NCI-H1694 treated with DMSO at 0.1 percent for 48 hours (cell line): ENCODE measurements around the gene NFX1.
"Not testable (repeated sequence)": the region's sequence is repeated elsewhere in the genome, so short reads cannot be mapped to it uniquely, and the experiment has no call there.

Experiments
- DNase-seq: peaks from one replicate; lab custom pipeline; 2025; lab: John Stamatoyannopoulos, UW

NFX1 gene

DNA sequence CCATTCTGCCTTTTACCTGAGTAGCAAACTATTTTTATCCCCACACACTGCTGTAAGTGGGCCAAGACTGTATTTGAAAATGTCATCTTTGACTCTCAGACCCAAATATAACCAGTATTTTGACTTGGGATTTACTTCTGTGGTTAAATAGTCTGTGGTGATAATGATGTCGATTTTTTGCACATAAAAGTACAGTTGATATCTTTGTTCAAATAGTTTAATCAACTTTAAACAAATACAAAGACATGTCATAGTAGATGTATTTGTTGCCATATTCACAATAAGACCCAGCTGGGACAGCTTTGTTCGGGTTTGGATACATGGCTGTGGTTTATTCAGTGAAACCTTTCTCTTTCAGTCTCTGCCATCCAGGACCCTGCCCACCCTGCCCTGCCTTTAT is 20.4 kb downstream of the NFX1 start:
- no peak for DNase-seq

DNA sequence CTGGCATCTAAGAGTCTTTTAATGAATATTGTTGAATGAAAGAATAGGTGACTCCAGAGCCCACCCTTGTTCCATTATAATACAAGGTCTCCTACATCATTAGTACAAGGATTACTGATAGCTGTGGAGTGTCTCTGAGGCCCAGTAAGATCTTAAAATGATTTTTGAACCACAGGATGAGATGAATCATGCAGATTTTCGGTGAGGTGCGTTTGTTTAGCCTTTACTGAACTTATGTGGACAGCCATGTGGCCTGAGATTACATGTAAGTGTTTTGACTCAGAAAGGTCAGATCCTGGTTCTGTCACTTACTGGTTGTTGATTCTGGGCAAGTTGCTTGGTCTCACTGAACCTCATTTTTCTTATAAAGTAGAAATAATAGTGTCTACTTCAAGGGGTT is 21.6 kb downstream of the NFX1 start:
- DNase-seq, result no peak

DNA sequence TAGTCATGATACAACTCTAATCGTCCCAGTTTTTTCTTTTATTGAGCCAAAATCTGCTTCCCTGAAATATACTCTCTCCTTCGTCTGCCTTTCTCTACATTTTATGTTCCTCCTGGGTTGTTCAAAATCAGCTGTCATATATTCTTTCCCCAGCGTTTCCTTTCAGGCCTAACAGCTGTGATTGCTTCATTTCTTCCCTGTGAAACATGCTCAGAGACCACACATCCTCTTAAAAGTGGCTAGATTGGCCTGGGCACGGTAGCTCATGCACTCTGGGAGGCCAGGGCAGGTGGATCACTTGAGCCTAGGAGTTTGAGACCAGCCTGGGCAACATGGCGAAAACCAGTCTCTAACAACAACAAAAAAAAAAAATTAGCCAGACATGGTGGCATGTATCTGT is 25.1 kb downstream of the NFX1 start:
- DNase-seq, result no peak

DNA sequence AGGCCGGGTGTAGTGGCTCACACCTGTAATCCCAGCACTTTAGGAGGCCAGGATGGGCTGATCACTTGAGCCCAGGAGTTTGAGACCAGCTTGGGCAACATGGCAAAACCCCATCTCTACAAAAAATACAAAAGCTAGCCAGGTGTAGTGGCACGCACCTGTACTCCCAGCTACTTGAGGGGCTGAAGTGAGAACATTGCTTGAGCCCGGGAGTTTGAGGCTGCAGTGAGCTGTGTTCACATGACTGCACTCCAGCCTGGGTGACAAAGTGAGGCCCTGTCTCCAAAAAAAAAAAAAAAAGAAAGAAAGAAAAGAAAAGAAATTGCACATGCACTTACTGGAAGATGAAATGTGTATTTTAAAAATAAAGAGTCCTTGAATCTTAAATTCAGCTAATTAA is 26.8 kb downstream of the NFX1 start:
- DNase-seq, result not testable (repeated sequence)

DNA sequence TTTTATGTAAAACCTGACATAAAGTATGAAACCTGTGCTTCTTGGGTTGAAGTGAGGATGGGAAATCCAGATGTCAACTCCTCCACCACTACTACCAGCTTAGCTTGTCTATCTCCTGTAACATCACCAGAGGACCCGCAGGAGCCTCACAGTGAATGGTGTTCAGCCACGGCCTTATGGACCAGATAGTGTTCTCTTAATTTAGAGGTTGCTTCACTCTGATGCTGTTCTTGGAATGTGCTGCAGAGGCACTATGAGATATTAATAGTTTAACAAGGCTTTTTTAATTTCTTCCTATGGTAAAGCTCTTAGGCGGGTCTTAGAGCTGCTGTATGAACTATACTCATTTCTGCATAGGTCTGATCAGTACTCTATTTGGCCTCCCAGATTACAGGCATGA is 27.9 kb downstream of the NFX1 start:
- no peak for DNase-seq

DNA sequence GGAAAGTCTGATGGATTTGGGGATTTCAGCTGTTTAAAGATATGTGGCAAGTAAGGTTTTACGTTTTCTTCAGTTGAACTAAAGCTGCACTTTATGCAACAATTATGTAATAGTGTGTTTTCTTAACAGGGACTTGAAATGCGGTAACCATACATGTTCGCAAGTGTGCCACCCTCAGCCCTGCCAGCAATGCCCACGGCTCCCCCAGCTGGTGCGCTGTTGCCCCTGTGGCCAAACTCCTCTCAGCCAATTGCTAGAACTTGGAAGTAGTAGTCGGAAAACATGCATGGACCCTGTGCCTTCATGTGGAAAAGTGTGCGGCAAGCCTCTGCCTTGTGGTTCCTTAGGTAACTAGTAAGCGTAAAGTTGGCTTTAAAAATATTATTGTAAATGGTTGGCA is 28.5 kb downstream of the NFX1 start:
- no peak for DNase-seq

DNA sequence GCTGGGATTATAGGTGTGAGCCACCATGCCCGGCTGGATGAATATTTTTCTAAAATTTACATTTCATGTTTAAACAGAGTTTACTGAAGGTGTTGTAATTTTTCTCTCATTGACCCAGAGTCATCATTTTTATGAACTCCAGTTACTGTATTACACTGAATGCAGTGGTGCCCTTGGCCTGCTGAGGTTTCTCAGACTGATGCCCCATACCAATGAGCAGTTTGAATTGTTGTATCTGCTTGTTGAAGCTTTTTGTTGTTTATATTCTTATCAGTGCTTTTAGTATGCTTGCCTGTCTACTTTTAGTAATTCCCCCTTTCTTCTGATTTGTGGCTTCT is 29.9 kb downstream of the NFX1 start:
- no peak for DNase-seq

DNA sequence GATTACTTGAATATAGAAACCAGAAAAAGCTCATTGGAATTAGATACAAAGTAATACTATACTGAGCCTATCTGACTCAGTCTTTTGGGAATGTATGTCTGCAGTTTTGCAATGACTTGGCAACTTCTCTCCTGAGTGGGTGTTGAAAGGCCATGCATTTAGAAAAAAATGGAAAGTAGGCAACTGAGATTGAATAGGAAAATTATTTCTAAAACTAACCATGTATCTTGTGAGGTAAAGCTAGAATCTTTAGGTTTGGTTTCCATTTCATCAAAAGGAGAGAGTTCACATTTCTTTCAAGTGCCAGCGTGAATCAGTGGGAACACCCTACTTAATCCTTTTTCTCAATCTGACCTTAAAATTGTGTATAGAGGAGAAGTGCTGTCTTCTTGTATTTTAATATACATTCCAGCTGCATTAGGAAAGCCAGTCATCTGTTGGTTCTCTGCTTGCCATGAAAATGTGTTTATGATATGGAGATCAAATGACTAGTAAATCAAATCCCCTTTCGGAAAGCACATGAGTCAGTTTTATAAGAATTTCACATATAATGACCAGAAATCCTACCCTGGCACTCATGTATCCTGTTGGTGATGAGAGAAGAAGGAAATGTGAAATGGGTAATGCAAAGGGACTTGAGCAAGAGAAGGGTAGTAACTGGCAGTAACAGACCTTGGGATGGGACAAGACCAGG is 30.4 kb downstream of the NFX1 start:
- DNase-seq, result no peak

DNA sequence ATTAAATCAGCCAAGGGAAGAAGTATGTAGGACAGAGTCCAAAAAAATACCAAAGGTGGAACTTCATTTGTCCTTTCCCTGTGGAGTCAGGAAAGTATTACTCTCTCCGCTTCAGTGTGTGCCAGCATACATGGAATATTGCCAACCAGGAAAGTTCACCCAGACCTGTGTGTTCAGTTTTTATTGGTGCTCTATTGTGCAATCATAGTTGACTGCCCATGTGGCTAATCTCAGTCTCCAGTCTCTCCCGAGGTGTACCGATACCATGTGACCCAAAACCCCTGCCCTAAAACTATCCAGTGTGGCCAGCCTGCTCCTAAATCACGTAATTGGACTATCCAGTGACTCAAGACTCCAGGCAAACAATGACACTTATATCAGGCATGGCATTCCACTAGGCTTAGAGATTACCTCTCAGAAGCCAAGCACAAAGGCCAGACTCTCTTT is 38.8 kb downstream of the NFX1 start:
- no peak for DNase-seq

DNA sequence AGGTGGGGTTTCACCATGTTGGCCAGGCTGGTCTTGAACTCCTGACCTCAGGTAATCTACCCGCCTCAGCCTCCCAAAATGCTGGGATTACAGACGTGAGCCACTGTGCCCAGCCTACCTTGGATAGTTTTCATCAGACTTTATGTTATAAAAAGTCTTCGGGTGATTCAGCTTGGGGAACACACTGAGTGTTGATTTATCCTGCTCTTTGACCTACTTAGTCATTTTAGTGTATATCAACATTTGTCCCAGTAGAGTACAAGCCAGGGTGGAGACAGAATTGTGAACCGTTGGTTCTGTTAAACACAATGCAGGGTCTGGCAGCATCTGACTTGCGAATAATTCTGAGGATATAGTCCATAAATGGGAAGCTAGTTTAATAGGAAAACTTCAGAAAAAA is 39.7 kb downstream of the NFX1 start:
- no peak for DNase-seq

DNA sequence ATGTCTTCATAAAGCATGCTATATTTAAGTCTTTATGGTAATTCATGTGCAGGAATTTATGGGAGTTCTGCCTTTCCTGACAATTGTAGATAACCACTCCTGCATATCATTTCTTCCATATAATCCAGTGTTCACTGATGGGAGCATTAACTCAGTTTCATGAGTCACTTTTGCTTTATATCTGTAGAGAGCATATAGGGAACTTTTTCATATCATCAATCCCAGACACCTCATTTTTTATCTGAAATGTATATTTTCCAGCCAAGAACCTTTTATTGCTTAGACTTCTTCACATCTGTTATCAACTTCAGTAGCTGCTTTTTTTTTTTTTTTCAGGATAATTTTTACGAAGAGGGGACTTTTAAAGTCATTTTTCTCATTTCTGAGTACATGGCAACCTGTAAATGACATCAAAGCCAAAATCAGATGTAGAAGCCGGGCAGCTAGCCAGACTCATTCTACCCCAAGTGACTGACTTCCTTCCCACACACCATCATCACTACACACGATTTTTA is 41.1 kb downstream of the NFX1 start:
- no peak for DNase-seq

DNA sequence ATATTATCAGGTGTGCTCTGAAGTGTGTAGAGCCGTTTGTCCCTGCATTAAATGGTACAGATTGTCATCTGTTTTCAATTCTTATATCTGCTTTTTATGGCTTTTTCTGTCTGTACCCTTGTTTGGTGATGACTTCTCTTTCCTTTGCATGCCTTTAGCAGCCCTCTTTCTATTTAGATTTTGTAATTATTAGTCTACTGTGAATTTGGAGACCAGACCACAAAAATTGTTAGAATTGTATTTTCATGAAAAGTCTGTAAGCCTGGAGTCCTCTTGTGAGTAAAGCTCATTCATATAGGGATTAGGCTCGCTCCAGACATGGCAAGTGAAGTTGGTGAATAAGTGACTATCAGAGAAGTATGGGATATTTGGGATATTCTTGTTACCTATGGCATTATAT is 41.7 kb downstream of the NFX1 start:
- DNase-seq, result no peak

DNA sequence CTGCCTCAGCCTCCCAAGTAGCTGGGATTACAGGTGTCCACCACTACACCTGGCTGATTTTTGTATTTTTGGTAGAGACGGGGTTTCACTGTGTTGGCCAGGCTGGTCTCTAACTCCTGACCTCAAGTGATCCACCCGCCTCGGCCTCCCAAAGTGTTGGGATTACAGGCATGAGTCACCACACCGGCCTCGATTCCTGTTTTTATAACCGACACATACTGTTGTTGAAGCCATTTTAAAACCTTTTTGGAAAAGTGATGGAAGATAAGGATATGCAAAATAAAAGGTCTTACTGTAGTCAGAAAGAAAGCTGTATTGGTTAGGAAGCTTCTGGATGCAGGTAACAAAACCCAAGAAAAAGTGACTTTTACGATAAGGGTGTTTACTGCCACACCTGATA is 42.6 kb downstream of the NFX1 start:
- not testable (repeated sequence) for DNase-seq

DNA sequence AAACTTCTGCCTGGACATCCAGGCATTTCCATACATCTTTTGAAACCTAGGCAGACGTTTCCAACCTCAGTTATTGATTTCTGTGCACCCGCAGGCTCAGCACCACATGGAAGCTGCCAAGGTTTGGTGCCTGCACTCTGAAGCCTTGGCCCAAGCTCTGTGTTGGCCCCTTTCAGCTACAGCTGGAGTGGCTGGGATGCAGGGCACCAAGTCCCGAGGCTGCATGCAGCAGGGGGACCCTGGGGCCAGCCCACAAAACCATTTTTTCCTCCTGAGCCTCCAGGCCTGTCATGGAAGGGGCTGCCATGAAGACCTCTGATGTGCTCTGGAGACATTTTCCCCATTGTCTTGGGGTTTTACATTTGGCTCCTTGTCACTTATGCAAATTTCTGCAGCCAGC is 49.9 kb downstream of the NFX1 start:
- no peak for DNase-seq

DNA sequence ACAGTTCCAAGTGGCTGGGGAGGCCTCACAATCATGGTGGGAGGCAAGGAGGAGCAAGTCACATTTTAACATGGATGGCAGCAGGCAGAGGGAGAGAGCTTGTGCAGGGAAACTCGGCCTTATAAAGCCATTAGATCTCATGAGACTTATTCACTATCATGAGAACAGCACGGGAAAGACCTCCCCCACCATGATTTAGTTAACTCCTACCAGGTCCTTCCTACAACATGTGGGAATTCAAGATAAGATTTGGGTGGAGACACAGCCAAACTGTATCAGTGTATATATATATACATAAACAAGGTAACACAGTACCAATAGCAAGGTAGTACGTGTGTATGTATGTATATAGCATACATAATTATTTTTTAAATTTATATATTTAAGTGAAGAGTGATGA is 50.9 kb downstream of the NFX1 start:
- no peak for DNase-seq

DNA sequence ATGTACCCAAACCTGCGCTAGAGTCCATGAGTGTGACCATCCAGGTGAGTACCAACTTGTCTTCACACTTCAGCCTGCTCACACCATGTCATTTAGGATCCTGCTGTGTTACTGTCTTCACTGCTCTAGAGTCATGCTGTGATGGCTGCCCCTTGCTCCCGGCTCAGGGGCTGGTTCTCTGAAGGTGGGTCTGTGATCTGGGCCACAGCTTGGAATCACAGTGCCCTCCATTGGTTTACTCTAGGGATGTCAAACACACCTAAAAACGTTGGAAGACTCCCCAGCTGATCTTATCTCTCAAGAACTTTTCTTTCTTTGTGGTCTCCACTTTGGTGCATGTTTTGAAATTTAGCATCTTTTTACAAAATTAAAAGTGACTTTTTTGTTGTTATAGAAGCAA is 53.8 kb downstream of the NFX1 start:
- DNase-seq, result no peak

DNA sequence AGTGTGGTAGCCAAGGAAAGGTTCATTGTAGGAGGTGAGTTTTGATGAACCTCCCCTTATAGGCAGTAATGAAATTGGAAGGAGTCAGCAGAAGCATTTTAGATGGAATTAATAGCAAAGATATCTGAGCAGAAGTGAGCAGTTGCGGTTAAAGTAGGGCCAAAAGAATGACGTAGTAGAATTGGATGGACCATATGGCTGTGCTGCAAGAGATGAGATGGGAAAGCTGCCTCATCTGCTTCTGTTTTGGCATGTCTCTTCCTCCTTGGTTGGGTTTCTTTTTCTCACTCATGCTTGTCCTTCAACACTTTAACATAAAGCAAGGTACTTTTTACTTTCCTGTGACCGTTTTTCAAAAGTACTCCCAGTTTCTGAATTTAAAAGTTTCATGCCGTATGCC is 56.2 kb downstream of the NFX1 start:
- DNase-seq, result no peak

DNA sequence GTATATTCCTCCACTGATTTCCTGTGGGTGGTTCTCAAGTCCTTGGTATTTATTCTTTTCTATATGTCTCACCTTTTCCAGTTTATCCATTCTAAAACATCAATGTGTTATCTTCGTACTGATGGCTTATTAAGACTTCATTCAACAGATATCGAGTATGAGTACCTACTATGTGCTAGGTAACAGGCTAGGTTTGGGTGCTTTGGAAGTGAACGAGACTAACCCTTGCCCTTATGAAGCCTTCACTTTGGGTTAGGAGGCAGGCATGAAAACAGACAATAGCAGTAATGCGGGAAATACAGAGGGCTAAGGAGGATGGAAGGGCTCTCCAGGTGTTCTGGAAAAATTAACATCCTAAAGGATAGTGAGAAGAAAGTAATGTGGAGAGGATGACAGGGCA is 58.7 kb downstream of the NFX1 start:
- no peak for DNase-seq

DNA sequence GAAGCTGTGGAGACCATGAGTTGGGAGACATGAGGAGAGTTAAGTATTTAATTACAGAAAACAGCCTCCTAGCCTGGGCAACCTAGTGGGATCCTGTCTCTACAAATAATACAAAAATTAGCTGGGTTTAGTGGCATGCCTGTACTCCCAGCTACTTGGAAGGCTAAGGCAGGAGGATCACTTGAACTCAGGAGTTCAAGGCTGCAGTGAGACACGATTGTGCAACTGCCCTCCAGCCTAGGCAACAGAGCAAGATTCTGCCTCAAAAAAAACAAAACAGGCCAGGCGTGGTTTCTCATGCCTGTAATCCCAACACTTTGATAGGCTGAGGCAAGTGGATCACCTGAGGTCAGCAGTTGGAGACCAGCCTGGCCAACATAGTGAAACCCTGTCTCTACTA is 59.4 kb downstream of the NFX1 start:
- no peak for DNase-seq

DNA sequence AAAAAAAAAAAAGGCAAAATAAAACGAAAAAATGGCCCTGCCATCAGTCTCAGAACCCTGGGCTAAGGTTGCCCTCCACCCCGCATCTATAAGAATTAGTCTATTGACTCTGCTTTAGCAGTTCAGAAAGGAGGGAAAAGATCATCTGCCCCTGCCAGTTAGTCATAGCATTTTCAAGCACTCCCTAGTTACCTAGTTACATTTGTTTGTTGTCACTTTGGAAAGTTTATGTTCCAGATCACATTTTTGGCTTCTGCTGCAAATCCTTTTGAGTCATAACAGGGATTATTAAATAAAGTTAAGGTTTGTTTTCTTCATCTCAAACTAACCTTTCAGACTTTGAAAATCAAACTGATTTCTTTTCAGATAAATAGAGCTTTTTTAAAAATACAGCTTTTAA is 60.0 kb downstream of the NFX1 start:
- no peak for DNase-seq

DNA sequence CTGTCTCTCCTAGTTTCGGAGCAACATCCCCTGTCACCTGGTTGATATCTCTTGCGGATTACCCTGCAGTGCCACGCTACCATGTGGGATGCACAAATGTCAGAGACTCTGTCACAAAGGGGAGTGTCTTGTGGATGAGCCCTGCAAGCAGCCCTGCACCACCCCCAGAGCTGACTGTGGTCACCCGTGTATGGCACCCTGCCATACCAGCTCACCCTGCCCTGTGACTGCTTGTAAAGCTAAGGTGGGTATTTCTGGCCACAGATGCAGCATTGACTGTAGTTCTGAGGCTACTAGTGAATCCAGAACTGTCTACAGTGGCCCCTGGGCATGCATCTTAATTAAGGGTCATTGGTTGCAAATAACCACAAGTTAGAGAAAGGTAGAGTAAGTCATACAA is 61.2 kb downstream of the NFX1 start:
- DNase-seq, result no peak

DNA sequence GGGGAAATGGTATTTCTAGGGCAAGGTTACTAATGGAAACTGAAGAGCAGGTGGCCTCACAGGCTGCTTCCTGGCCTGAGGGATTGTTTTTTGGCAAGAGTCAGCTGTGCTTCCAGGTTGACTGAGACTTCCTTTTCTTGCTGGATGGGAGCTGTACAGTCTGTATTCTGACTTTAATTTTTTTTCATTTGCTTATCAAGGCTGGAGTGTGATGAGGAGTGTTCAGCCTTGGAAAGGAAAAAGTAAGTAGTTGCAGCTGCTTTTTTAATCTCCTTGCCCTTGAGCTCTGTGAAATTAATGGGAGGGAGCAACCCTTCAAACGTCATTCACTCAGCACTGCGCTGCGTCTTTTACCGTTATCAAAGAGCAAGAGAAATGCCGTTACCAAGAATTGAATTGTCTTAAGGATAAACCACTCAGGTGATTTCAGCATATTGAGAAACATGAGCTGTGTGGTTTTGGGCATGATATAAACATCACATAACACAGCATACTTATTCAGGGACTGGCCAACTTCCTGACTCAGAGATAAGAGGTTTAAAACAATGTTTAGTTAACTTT is 64.4 kb downstream of the NFX1 start:
- DNase-seq, result no peak

DNA sequence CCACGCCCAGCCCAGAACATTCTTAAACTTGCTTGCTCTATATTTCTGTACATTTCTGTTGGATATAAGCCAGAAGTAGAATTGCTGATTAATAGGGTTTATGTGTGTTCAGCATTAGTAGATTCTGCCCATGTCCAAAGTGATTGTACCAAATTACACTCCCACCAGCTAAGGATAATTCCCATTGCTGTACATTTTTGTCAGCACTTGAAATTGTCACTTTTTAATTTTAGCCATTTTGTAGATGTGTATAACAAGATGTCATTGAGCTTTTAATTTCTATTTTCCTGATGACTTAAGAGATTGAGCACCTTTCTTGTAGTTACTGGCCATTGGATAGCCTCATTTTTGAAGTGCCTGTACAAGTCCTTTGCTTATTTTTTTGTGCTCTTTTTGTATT is 65.6 kb downstream of the NFX1 start:
- no peak for DNase-seq

DNA sequence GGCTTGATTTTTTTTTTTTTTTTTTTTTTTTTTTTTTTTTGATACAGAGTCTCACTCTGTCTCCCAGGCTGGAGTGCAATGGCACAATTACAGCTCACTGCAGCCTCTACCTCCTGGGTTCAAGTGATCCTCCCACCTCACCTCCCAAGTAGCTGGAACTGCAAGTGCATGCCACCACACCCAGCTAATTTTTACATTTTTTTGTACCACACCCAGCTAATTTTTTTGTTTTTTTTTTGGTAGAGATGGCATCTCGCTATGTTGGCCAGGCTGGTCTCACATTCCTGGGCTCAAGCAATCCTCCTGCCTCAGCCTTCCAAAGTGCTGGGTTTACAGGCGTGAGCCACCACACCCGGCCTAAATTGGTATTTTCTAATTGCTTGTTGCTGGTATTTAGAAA is 68.3 kb downstream of the NFX1 start:
- DNase-seq, result not testable (repeated sequence)
